ENCODE results near the gene TCTN2. TPM values are rescaled to one million over a fixed set of nuclear protein-coding genes. Genes with fewer than 3 reads are reported as not detected.

TCTN2 gene
- total and polyA plus RNA-seq, 2 of the 8 experiments (the other 6 are each of a cell fraction or from before 2014, with no cell fraction given) = 7.5 to 8.4 TPM

DNA sequence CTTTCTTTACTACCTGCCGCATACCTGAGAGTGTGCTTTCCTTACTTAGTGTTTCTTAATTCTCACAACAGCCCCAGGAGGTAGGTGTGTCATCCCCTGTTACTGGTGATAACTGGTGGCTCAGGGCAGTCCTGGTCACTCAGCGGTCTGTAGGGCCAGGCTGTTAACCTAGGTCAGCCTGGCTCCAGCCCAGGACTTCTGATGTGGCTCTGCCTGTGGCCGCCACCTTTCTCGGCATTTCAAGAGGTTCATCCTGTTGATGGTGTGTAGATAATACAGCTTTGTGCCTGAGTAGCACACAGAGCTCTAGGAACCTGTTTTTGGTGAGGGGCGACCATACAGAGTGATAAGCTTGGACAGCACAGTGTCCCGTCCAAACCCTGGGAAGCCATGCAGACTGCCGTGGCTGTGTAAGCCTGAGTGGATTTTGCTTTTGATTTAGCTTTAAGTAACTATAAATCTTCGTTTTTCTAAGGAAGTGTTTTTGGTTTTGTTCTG is 79.3 kb downstream of the TCTN2 start (continued):
- TF ChIP-seq, protein P1, sequence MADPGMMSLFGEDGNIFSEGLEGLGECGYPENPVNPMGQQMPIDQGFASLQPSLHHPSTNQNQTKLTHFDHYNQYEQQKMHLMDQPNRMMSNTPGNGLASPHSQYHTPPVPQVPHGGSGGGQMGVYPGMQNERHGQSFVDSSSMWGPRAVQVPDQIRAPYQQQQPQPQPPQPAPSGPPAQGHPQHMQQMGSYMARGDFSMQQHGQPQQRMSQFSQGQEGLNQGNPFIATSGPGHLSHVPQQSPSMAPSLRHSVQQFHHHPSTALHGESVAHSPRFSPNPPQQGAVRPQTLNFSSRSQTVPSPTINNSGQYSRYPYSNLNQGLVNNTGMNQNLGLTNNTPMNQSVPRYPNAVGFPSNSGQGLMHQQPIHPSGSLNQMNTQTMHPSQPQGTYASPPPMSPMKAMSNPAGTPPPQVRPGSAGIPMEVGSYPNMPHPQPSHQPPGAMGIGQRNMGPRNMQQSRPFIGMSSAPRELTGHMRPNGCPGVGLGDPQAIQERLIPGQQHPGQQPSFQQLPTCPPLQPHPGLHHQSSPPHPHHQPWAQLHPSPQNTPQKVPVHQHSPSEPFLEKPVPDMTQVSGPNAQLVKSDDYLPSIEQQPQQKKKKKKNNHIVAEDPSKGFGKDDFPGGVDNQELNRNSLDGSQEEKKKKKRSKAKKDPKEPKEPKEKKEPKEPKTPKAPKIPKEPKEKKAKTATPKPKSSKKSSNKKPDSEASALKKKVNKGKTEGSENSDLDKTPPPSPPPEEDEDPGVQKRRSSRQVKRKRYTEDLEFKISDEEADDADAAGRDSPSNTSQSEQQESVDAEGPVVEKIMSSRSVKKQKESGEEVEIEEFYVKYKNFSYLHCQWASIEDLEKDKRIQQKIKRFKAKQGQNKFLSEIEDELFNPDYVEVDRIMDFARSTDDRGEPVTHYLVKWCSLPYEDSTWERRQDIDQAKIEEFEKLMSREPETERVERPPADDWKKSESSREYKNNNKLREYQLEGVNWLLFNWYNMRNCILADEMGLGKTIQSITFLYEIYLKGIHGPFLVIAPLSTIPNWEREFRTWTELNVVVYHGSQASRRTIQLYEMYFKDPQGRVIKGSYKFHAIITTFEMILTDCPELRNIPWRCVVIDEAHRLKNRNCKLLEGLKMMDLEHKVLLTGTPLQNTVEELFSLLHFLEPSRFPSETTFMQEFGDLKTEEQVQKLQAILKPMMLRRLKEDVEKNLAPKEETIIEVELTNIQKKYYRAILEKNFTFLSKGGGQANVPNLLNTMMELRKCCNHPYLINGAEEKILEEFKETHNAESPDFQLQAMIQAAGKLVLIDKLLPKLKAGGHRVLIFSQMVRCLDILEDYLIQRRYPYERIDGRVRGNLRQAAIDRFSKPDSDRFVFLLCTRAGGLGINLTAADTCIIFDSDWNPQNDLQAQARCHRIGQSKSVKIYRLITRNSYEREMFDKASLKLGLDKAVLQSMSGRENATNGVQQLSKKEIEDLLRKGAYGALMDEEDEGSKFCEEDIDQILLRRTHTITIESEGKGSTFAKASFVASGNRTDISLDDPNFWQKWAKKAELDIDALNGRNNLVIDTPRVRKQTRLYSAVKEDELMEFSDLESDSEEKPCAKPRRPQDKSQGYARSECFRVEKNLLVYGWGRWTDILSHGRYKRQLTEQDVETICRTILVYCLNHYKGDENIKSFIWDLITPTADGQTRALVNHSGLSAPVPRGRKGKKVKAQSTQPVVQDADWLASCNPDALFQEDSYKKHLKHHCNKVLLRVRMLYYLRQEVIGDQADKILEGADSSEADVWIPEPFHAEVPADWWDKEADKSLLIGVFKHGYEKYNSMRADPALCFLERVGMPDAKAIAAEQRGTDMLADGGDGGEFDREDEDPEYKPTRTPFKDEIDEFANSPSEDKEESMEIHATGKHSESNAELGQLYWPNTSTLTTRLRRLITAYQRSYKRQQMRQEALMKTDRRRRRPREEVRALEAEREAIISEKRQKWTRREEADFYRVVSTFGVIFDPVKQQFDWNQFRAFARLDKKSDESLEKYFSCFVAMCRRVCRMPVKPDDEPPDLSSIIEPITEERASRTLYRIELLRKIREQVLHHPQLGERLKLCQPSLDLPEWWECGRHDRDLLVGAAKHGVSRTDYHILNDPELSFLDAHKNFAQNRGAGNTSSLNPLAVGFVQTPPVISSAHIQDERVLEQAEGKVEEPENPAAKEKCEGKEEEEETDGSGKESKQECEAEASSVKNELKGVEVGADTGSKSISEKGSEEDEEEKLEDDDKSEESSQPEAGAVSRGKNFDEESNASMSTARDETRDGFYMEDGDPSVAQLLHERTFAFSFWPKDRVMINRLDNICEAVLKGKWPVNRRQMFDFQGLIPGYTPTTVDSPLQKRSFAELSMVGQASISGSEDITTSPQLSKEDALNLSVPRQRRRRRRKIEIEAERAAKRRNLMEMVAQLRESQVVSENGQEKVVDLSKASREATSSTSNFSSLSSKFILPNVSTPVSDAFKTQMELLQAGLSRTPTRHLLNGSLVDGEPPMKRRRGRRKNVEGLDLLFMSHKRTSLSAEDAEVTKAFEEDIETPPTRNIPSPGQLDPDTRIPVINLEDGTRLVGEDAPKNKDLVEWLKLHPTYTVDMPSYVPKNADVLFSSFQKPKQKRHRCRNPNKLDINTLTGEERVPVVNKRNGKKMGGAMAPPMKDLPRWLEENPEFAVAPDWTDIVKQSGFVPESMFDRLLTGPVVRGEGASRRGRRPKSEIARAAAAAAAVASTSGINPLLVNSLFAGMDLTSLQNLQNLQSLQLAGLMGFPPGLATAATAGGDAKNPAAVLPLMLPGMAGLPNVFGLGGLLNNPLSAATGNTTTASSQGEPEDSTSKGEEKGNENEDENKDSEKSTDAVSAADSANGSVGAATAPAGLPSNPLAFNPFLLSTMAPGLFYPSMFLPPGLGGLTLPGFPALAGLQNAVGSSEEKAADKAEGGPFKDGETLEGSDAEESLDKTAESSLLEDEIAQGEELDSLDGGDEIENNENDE (IDR thresholded peaks at IDR 0.05; ENCODE audit: insufficient replicate concordance, low read length) = no peak
- no peak for TF ChIP-seq HDAC6 (IDR thresholded peaks at IDR 0.05; ENCODE audit: low read depth, low read length)
- TF ChIP-seq POLR2A (IDR thresholded peaks at IDR 0.05; ENCODE audit: control extremely low read depth in 1 of 2, low read depth in 2 of 2, low read length in 2 of 2) = no peak
- no peak for TF ChIP-seq RXRA (IDR thresholded peaks at IDR 0.05; ENCODE audit: insufficient read depth, low read depth, low read length)

Data from H1 (cell line).